RWPE2 (cell line): ENCODE measurements around the gene ILF2.
"Not testable (repeated sequence)": the region's sequence is repeated elsewhere in the genome, so short reads cannot be mapped to it uniquely, and the experiment has no call there.

Experiments
- ATAC-seq: fragments of 200-7000 bp; cut with Tn5 transposase; 3 replicates; pipeline ENCODE4 v1.9.1; 2021; ENCODE audit warnings: low read depth
- DNase-seq: peaks from one replicate; pipeline ENCODE4 v3.0.0-alpha.2; 2020; ENCODE audit warnings: low spot score
- H3K27ac ChIP-seq: fragments of 450-650 bp; 2 replicates; pipeline ENCODE4 v1.5.1; 2017; ENCODE audit warnings: mild to moderate bottlenecking; ENCODE audit not compliant: poor library complexity, severe bottlenecking
- H3K27me3 ChIP-seq: fragments of 250-450 bp; sonication (Bioruptor Pico); 2 replicates; pipeline ENCODE4 v1.5.1; 2021; ENCODE audit warnings: mild to moderate bottlenecking, moderate library complexity; ENCODE audit not compliant: insufficient read depth, poor library complexity, severe bottlenecking
- H3K36me3 ChIP-seq: fragments of 250-450 bp; sonication (Bioruptor Pico); 2 replicates; pipeline ENCODE4 v1.5.1; 2020; ENCODE audit warnings: low read depth, mild to moderate bottlenecking, moderate library complexity
- H3K4me1 ChIP-seq: fragments of 250-450 bp; sonication (Bioruptor Pico); 2 replicates; pipeline ENCODE4 v1.5.1; 2021; ENCODE audit warnings: mild to moderate bottlenecking, moderate library complexity; ENCODE audit not compliant: insufficient read depth, poor library complexity, severe bottlenecking
- H3K4me3 ChIP-seq: fragments of 250-450 bp; sonication (Bioruptor Pico); 2 replicates; pipeline ENCODE4 v1.5.1; 2021; ENCODE audit warnings: mild to moderate bottlenecking, moderate library complexity; ENCODE audit not compliant: severe bottlenecking
- H3K9me3 ChIP-seq: fragments of 250-450 bp; sonication (Bioruptor Pico); 2 replicates; pipeline ENCODE4 v1.5.1; 2021; ENCODE audit warnings: mild to moderate bottlenecking, moderate library complexity; ENCODE audit not compliant: severe bottlenecking
- CTCF ChIP-seq: fragments of 450-650 bp; IDR thresholded peaks from one replicate; pipeline ENCODE4 v1.5.1; 2017; ENCODE audit warnings: mild to moderate bottlenecking, moderate library complexity; ENCODE audit not compliant: poor library complexity, severe bottlenecking

The ILF2 gene

GRCh38 chr1:153643816-153644215 lies 27.0 kb downstream of the ILF2 start:
- ATAC-seq, result no peak
- Histone ChIP-seq H3K4me3 (no peak overlapping the region), H3K9me3 (no peaks in the 10 kb centered on the region), H3K27me3 (no peaks in the 10 kb centered on the region), H3K27ac (no peak overlapping the region), H3K36me3 (peaks cover 71% of the 10 kb centered on the region), H3K4me1 (no peaks in the 10 kb centered on the region)
- TF ChIP-seq CTCF, result no peak
- no peak for DNase-seq

GRCh38 chr1:153643100-153643499 lies 27.7 kb downstream of the ILF2 start:
- TF ChIP-seq CTCF, result no peak
- DNase-seq, result no peak
- Histone ChIP-seq H3K27me3 (no peaks in the 10 kb centered on the region), H3K9me3 (no peaks in the 10 kb centered on the region), H3K4me1 (no peaks in the 10 kb centered on the region), H3K36me3 (peaks cover 79% of the 10 kb centered on the region), H3K4me3 (no peak overlapping the region), H3K27ac (no peak overlapping the region)
- ATAC-seq, result no peak

GRCh38 chr1:153642161-153642560 lies 28.6 kb downstream of the ILF2 start:
- Histone ChIP-seq H3K4me1 (no peaks in the 10 kb centered on the region), H3K4me3 (no peak overlapping the region), H3K36me3 (peaks cover 88% of the 10 kb centered on the region), H3K27me3 (no peaks in the 10 kb centered on the region), H3K9me3 (no peaks in the 10 kb centered on the region), H3K27ac (no peak overlapping the region)
- ATAC-seq (no peak), DNase-seq (no peak)
- no peak for TF ChIP-seq CTCF

- DNase-seq (no peak), ATAC-seq (no peak)
- no peak for TF ChIP-seq CTCF
- Histone ChIP-seq H3K36me3 (peaks cover 100% of the 10 kb centered on the region), H3K27ac (no peak overlapping the region), H3K4me1 (no peaks in the 10 kb centered on the region), H3K9me3 (no peaks in the 10 kb centered on the region), H3K4me3 (no peak overlapping the region), H3K27me3 (no peaks in the 10 kb centered on the region)
Measured at GRCh38 chr1:153640861-153641260, 29.9 kb downstream of the ILF2 start.

DNA sequence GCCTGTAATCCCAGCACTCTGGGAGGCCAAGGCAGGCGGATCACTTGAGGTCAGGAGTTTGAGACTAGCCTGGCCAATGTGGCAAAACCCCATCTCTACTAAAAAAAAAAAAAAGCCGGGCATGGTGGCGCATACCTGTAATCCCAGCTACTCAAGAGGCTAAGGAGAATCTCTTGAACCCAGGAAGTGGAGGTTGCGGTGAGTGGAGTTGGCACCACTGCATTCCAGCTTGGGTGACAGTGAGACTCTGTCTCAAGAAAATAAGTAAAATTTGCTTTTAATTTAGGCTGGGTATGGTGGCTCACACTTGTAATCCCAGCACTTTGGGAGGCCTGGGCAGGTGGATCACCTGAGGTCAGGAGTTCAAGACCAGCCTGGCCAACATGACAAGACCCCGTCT lies 30.6 kb downstream of the ILF2 start:
- not testable (repeated sequence) for H3K27ac ChIP-seq, H3K9me3 ChIP-seq, ATAC-seq, DNase-seq, H3K4me3 ChIP-seq, H3K4me1 ChIP-seq, H3K27me3 ChIP-seq
- peaks cover 100% of the 10 kb centered on the region for H3K36me3 ChIP-seq
